Fibroblast of skin of left biceps (primary cell): ENCODE data around the gene RPRD1B.

ENCODE experiments used
- DNase-seq, 2 experiments: peaks; one replicate each; pipeline ENCODE4 v3.0.0-alpha.2; 2013; ENCODE audit warnings: low read depth in 2 of 2

The RPRD1B gene

GRCh38 chr20:38033330-38034107 lies at the start of gene RPRD1B, which contains the start of gene TTI1:
Gene RPRD1B (plus strand): TSS chr20:38033746. CDS start chr20:38033948, 202 bp downstream.
Gene TTI1 (minus strand): TSS chr20:38033456. CDS start chr20:38013816, 19,640 bp downstream.
- DNase-seq: peak; percentile 62 to 67

- no peak for DNase-seq
Observed at GRCh38 chr20:37984018-37984785, 49.3 kb upstream of the RPRD1B start.

- no peak for DNase-seq
Observed at GRCh38 chr20:37986044-37986858, 47.3 kb upstream of the RPRD1B start.

- no peak for DNase-seq
Observed at GRCh38 chr20:37986873-37987601, 46.5 kb upstream of the RPRD1B start.

GRCh38 chr20:37987602-37988290 lies 45.8 kb upstream of the RPRD1B start:
- DNase-seq: no peak

- DNase-seq: no peak
Observed at GRCh38 chr20:37988306-37988954, 45.1 kb upstream of the RPRD1B start.

- DNase-seq: no peak
Observed at GRCh38 chr20:37989601-37990295, 43.8 kb upstream of the RPRD1B start.

- no peak for DNase-seq
Observed at GRCh38 chr20:37990571-37991151, 42.9 kb upstream of the RPRD1B start.

- no peak for DNase-seq
Observed at GRCh38 chr20:37991157-37991866, 42.2 kb upstream of the RPRD1B start.

- no peak for DNase-seq
Observed at GRCh38 chr20:37991908-37992307, 41.6 kb upstream of the RPRD1B start.

- DNase-seq: peak; percentile 80 to 81
Observed at GRCh38 chr20:37992802-37993409, 40.6 kb upstream of the RPRD1B start.

- no peak for DNase-seq
Observed at GRCh38 chr20:37994512-37994911, 39.0 kb upstream of the RPRD1B start.

GRCh38 chr20:37995856-37996605 lies 37.5 kb upstream of the RPRD1B start:
- DNase-seq: no peak

GRCh38 chr20:37997516-37997915 lies 36.0 kb upstream of the RPRD1B start:
- no peak for DNase-seq

- DNase-seq: no peak
Observed at GRCh38 chr20:37999526-38000263, 33.9 kb upstream of the RPRD1B start.

GRCh38 chr20:38000293-38000692 lies 33.3 kb upstream of the RPRD1B start:
- no peak for DNase-seq
